Neural cell (in vitro differentiated cells): Measurements from ENCODE around the gene DIAPH1. TPM values are rescaled to one million over a fixed set of nuclear protein-coding genes. Genes with fewer than 3 reads are reported as not detected.

Source experiments
- H2AFZ ChIP-seq: fragments of 200-600, 300-800 bp; sonication (generic), shearing (Covaris generic); 2 replicates; pipeline ENCODE4 v1.6.0; 2014; ENCODE audit warnings: low read depth, mild to moderate bottlenecking, antibody characterized with exemption, low read length, moderate library complexity
- H3F3A ChIP-seq: fragments of 200-600 bp; shearing (Covaris generic); 2 replicates; pipeline ENCODE4 v1.6.1; 2016; ENCODE audit warnings: mild to moderate bottlenecking, moderate library complexity, mixed read lengths, antibody characterized with exemption, low read length; ENCODE audit not compliant: insufficient read depth, poor library complexity, severe bottlenecking
- H3K27ac ChIP-seq: fragments of 200-600, 300-800 bp; sonication (generic), shearing (Covaris generic); 2 replicates; pipeline ENCODE4 v1.5.1; 2014; ENCODE audit warnings: mild to moderate bottlenecking, low read length, moderate library complexity
- H3K27me3 ChIP-seq: fragments of 300-800, 200-600 bp; sonication (generic), shearing (Covaris generic); 2 replicates; pipeline ENCODE4 v1.6.0; 2014; ENCODE audit warnings: mild to moderate bottlenecking, low read depth, low read length, moderate library complexity; ENCODE audit not compliant: insufficient read depth
- H3K36me3 ChIP-seq: fragments of 300-800, 200-600 bp; sonication (generic), shearing (Covaris generic); 2 replicates; pipeline ENCODE4 v1.5.1; 2014; ENCODE audit warnings: mild to moderate bottlenecking, antibody characterized with exemption, low read length, moderate library complexity; ENCODE audit not compliant: insufficient read depth
- H3K4me2 ChIP-seq: fragments of 300-800, 200-600 bp; sonication (generic), shearing (Covaris generic); 2 replicates; pipeline ENCODE4 v1.6.0; 2014; ENCODE audit warnings: mild to moderate bottlenecking, low read length
- H3K4me3 ChIP-seq: fragments of 300-800, 200-600 bp; sonication (generic), shearing (Covaris generic); 2 replicates; pipeline ENCODE4 v1.5.1; 2014; ENCODE audit warnings: mild to moderate bottlenecking, low read length, moderate library complexity
- H3K79me2 ChIP-seq: fragments of 200-600 bp; shearing (Covaris generic); replicated peaks from 2 replicates; pipeline ENCODE4 v1.6.0; 2014; ENCODE audit warnings: mild to moderate bottlenecking, low read length, moderate library complexity; ENCODE audit not compliant: insufficient read depth
- H3K9ac ChIP-seq: fragments of 300-800, 200-600 bp; sonication (generic), shearing (Covaris generic); 2 replicates; pipeline ENCODE4 v1.6.1; 2016; ENCODE audit warnings: mild to moderate bottlenecking, low read length, mixed read lengths
- H3K9me2 ChIP-seq: fragments of 200-600 bp; shearing (Covaris generic); 2 replicates; pipeline ENCODE4 v1.6.1; 2016; ENCODE audit warnings: mild to moderate bottlenecking, low read length, mixed read lengths; ENCODE audit not compliant: insufficient read depth
- H3K9me3 ChIP-seq: fragments of 200-600, 300-800 bp; sonication (generic), shearing (Covaris generic); 2 replicates; pipeline ENCODE4 v1.6.1; 2016; ENCODE audit warnings: mild to moderate bottlenecking, mixed run types, low read length, moderate library complexity, mixed read lengths
- H4K20me1 ChIP-seq: fragments of 200-600 bp; shearing (Covaris generic); 2 replicates; pipeline ENCODE4 v1.6.1; 2016; ENCODE audit warnings: mild to moderate bottlenecking, mixed run types; ENCODE audit not compliant: insufficient read depth
- EP300 ChIP-seq: fragments of 450-650 bp; conservative IDR thresholded peaks from 2 replicates; pipeline ENCODE4 v1.6.1; 2014; ENCODE audit warnings: antibody characterized with exemption, mild to moderate bottlenecking, moderate library complexity; ENCODE audit not compliant: poor library complexity, severe bottlenecking
- EZH2 ChIP-seq: fragments of 200-600, 300-800 bp; shearing (Covaris generic), sonication (generic); IDR thresholded peaks from 2 replicates; pipeline ENCODE4 v1.6.1; 2014; ENCODE audit warnings: antibody characterized with exemption, low read length, borderline replicate concordance, mild to moderate bottlenecking; ENCODE audit not compliant: insufficient read depth, poor library complexity, severe bottlenecking
- MXI1 ChIP-seq: fragments of 450-650 bp; conservative IDR thresholded peaks from 2 replicates; pipeline ENCODE4 v1.6.1; 2014; ENCODE audit warnings: antibody characterized with exemption, mild to moderate bottlenecking; ENCODE audit not compliant: poor library complexity, severe bottlenecking
- POLR2AphosphoS5 ChIP-seq: IDR thresholded peaks from 2 replicates; pipeline ENCODE4 v1.6.1; 2012
- RAD21 ChIP-seq: fragments of 450-650 bp; conservative IDR thresholded peaks from 2 replicates; pipeline ENCODE4 v1.6.1; 2014; ENCODE audit warnings: antibody characterized with exemption, mild to moderate bottlenecking, moderate library complexity
- SMC3 ChIP-seq: fragments of 450-650 bp; conservative IDR thresholded peaks from 2 replicates; pipeline ENCODE4 v1.6.1; 2014; ENCODE audit warnings: antibody characterized with exemption, mild to moderate bottlenecking, moderate library complexity; ENCODE audit not compliant: poor library complexity
- TAF1 ChIP-seq: IDR thresholded peaks from 2 replicates; pipeline ENCODE4 v1.6.1; 2012; ENCODE audit warnings: low read depth
- polyA plus RNA-seq: library from polyadenylated mRNA; depleted of rRNA; stranded (reverse); fragments of >200 nt; gene quantifications from 2 replicates; pipeline ENCODE4 v1.2.3, GENCODE V29; 2014
- TF ChIP-seq, protein P1 (sequence below): IDR thresholded peaks from 2 replicates; pipeline ENCODE4 v1.6.1; 2012; ENCODE audit warnings: borderline replicate concordance
- TF ChIP-seq, protein P2 (sequence below): fragments of 450-650 bp; IDR thresholded peaks from 2 replicates; pipeline ENCODE4 v1.5.1; 2014; ENCODE audit warnings: antibody characterized with exemption, mild to moderate bottlenecking, moderate library complexity; ENCODE audit not compliant: poor library complexity, severe bottlenecking

Gene DIAPH1
- polyA plus RNA-seq, 1 donor from 2014 or later = 21.9 TPM

DNA sequence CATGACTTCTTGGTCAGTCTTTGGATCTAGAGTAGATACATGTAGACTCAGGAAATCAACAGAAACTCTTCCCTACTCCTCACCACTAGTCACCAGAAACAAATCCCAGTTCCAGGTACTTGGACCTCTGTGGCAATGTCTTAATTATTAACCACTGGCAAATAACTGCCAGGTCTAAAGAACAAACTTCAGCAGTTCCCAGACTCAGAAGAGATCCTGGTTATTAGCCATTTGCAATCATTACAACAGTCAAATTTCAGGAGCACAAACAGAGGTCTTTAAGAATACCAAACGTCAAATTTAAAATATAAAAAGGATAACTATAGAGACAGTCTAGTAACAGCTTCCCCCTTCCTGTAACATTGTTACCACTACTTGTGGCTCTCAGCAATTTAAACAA lies 10.2 kb downstream of the DIAPH1 start:
- H3K9me3 ChIP-seq = no peaks in the 10 kb centered on the region
- no peak overlapping the region for H3K4me3 ChIP-seq
- H3F3A ChIP-seq = no peaks in the 10 kb centered on the region
- no peak overlapping the region for H3K4me2 ChIP-seq
- no peaks in the 10 kb centered on the region for H3K36me3 ChIP-seq
- TF ChIP-seq TAF1 (no peak), EP300 (no peak)
- TF ChIP-seq, protein P1, sequence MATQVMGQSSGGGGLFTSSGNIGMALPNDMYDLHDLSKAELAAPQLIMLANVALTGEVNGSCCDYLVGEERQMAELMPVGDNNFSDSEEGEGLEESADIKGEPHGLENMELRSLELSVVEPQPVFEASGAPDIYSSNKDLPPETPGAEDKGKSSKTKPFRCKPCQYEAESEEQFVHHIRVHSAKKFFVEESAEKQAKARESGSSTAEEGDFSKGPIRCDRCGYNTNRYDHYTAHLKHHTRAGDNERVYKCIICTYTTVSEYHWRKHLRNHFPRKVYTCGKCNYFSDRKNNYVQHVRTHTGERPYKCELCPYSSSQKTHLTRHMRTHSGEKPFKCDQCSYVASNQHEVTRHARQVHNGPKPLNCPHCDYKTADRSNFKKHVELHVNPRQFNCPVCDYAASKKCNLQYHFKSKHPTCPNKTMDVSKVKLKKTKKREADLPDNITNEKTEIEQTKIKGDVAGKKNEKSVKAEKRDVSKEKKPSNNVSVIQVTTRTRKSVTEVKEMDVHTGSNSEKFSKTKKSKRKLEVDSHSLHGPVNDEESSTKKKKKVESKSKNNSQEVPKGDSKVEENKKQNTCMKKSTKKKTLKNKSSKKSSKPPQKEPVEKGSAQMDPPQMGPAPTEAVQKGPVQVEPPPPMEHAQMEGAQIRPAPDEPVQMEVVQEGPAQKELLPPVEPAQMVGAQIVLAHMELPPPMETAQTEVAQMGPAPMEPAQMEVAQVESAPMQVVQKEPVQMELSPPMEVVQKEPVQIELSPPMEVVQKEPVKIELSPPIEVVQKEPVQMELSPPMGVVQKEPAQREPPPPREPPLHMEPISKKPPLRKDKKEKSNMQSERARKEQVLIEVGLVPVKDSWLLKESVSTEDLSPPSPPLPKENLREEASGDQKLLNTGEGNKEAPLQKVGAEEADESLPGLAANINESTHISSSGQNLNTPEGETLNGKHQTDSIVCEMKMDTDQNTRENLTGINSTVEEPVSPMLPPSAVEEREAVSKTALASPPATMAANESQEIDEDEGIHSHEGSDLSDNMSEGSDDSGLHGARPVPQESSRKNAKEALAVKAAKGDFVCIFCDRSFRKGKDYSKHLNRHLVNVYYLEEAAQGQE = no peak
- no peaks in the 10 kb centered on the region for H3K9me2 ChIP-seq
- H4K20me1 ChIP-seq = no peaks in the 10 kb centered on the region
- H3K79me2 ChIP-seq = peaks cover 14% of the 10 kb centered on the region
- H3K27ac ChIP-seq = no peak overlapping the region
- no peak overlapping the region for H2AFZ ChIP-seq
- H3K9ac ChIP-seq = no peak overlapping the region
- no peaks in the 10 kb centered on the region for H3K27me3 ChIP-seq

DNA sequence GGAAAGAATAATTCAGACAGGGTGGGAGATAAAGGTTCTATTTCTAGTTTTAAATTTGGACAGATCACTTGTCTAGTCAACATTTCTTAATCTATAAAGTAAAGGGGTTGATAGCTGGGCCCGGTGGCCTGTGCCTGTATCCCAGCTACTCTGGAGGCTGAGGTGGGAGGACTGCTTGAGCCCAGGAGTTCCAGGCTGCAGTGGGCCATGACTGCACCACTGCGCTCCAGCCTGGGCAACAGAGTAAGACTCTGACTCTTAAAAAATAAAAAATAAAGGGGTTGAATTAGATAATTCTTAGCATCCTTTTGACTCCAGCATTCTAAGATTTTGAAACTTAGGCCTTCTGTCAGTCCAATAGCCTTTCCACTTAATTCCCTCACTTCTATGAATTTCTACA lies 10.8 kb downstream of the DIAPH1 start:
- Histone ChIP-seq H3K27ac (no peak overlapping the region), H3K27me3 (no peaks in the 10 kb centered on the region), H3K36me3 (no peaks in the 10 kb centered on the region), H2AFZ (no peak overlapping the region), H3F3A (no peaks in the 10 kb centered on the region), H3K79me2 (peaks cover 9% of the 10 kb centered on the region), H4K20me1 (no peaks in the 10 kb centered on the region), H3K9me2 (no peaks in the 10 kb centered on the region), H3K4me2 (no peak overlapping the region), H3K9ac (no peak overlapping the region), H3K4me3 (no peak overlapping the region), H3K9me3 (no peaks in the 10 kb centered on the region)
- no peak for TF ChIP-seq RAD21
- TF ChIP-seq EP300 = no peak
- no peak for TF ChIP-seq POLR2AphosphoS5
- no peak for TF ChIP-seq MXI1
- TF ChIP-seq, protein P2, sequence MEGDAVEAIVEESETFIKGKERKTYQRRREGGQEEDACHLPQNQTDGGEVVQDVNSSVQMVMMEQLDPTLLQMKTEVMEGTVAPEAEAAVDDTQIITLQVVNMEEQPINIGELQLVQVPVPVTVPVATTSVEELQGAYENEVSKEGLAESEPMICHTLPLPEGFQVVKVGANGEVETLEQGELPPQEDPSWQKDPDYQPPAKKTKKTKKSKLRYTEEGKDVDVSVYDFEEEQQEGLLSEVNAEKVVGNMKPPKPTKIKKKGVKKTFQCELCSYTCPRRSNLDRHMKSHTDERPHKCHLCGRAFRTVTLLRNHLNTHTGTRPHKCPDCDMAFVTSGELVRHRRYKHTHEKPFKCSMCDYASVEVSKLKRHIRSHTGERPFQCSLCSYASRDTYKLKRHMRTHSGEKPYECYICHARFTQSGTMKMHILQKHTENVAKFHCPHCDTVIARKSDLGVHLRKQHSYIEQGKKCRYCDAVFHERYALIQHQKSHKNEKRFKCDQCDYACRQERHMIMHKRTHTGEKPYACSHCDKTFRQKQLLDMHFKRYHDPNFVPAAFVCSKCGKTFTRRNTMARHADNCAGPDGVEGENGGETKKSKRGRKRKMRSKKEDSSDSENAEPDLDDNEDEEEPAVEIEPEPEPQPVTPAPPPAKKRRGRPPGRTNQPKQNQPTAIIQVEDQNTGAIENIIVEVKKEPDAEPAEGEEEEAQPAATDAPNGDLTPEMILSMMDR = no peak
- TF ChIP-seq, protein P1 = no peak
- no peak for TF ChIP-seq TAF1
- no peak for TF ChIP-seq SMC3
- no peak for TF ChIP-seq EZH2
